HAP-1 (cell line): ENCODE measurements around the gene KIF26B.

ENCODE experiments used
- DNase-seq, 2 experiments: peaks; one replicate each; pipeline ENCODE4 v3.0.0-alpha.2; 2016 to 2020; ENCODE audit warnings: low spot score in 2 of 2
- H3K27me3 ChIP-seq: fragments of 250-450 bp; sonication (Bioruptor Pico); 2 replicates; pipeline ENCODE4 v1.5.1; 2020; ENCODE audit warnings: low read depth, mild to moderate bottlenecking, moderate library complexity
- H3K36me3 ChIP-seq: fragments of 250-450 bp; sonication (Bioruptor Pico); replicated peaks from 2 replicates; pipeline ENCODE4 v1.5.1; 2020; ENCODE audit warnings: mild to moderate bottlenecking
- H3K4me1 ChIP-seq: fragments of 250-450 bp; sonication (Bioruptor Pico); 2 replicates; pipeline ENCODE4 v1.5.1; 2020; ENCODE audit warnings: mild to moderate bottlenecking
- H3K4me3 ChIP-seq: fragments of 250-450 bp; sonication (Bioruptor Pico); 2 replicates; pipeline ENCODE4 v1.5.1; 2020; ENCODE audit warnings: mild to moderate bottlenecking, moderate library complexity
- H3K9me3 ChIP-seq: fragments of 250-450 bp; sonication (Bioruptor Pico); 2 replicates; pipeline ENCODE4 v1.5.1; 2020; ENCODE audit warnings: mild to moderate bottlenecking, moderate library complexity
- in situ Hi-C: fragments of 300-500 bp; cut with MboI; formaldehyde crosslinking; loops from 3 replicates; pipeline ENCODE4 v1.14.3; 2020; ENCODE audit warnings: low sequenced_read_pairs, inconsistent platforms, mixed read lengths

Gene KIF26B

GRCh38 chr1:245542365-245542764, 387.6 kb downstream of the KIF26B start:
- Histone ChIP-seq H3K27me3 (no peaks in the 10 kb centered on the region), H3K36me3 (no peaks in the 10 kb centered on the region), H3K4me1 (no peaks in the 10 kb centered on the region), H3K9me3 (no peaks in the 10 kb centered on the region), H3K4me3 (no peak overlapping the region)
- in situ Hi-C loops: no loop called here
- DNase-seq: no peak

GRCh38 chr1:245544236-245544635, 389.5 kb downstream of the KIF26B start:
- no peak for DNase-seq
- no peaks in the 10 kb centered on the region for H3K27me3 ChIP-seq
- in situ Hi-C loops: no loop called here
- no peaks in the 10 kb centered on the region for H3K9me3 ChIP-seq
- no peak overlapping the region for H3K4me3 ChIP-seq
- H3K4me1 ChIP-seq: no peaks in the 10 kb centered on the region
- no peaks in the 10 kb centered on the region for H3K36me3 ChIP-seq

- Histone ChIP-seq H3K36me3 (no peaks in the 10 kb centered on the region), H3K9me3 (no peaks in the 10 kb centered on the region), H3K27me3 (no peaks in the 10 kb centered on the region), H3K4me1 (no peaks in the 10 kb centered on the region), H3K4me3 (no peak overlapping the region)
- in situ Hi-C loops: no loop called here
- DNase-seq: no peak
Measured at GRCh38 chr1:245546875-245547274, 392.1 kb downstream of the KIF26B start.

- Histone ChIP-seq H3K27me3 (no peaks in the 10 kb centered on the region), H3K4me1 (no peaks in the 10 kb centered on the region), H3K4me3 (no peak overlapping the region), H3K9me3 (no peaks in the 10 kb centered on the region), H3K36me3 (no peaks in the 10 kb centered on the region)
- in situ Hi-C loops: no loop called here
- no peak for DNase-seq
Measured at GRCh38 chr1:245549996-245550719, 395.4 kb downstream of the KIF26B start.

- no peak for DNase-seq
- Histone ChIP-seq H3K4me3 (no peak overlapping the region), H3K36me3 (no peaks in the 10 kb centered on the region), H3K27me3 (no peaks in the 10 kb centered on the region), H3K9me3 (no peaks in the 10 kb centered on the region), H3K4me1 (no peaks in the 10 kb centered on the region)
- in situ Hi-C loops: no loop called here
Measured at GRCh38 chr1:245550720-245551043, 395.9 kb downstream of the KIF26B start.

- no peaks in the 10 kb centered on the region for H3K27me3 ChIP-seq
- in situ Hi-C loops: no loop called here
- H3K4me1 ChIP-seq: no peaks in the 10 kb centered on the region
- no peaks in the 10 kb centered on the region for H3K36me3 ChIP-seq
- DNase-seq: no peak
- no peak overlapping the region for H3K4me3 ChIP-seq
- H3K9me3 ChIP-seq: no peaks in the 10 kb centered on the region
Measured at GRCh38 chr1:245551536-245551935, 396.8 kb downstream of the KIF26B start.

GRCh38 chr1:245552331-245552730, 397.5 kb downstream of the KIF26B start:
- Histone ChIP-seq H3K4me3 (no peak overlapping the region), H3K4me1 (no peaks in the 10 kb centered on the region), H3K27me3 (no peaks in the 10 kb centered on the region), H3K9me3 (no peaks in the 10 kb centered on the region), H3K36me3 (no peaks in the 10 kb centered on the region)
- in situ Hi-C loops: no loop called here
- DNase-seq: no peak

- no peaks in the 10 kb centered on the region for H3K36me3 ChIP-seq
- in situ Hi-C loops: no loop called here
- H3K27me3 ChIP-seq: no peaks in the 10 kb centered on the region
- no peak for DNase-seq
- H3K9me3 ChIP-seq: no peaks in the 10 kb centered on the region
- no peak overlapping the region for H3K4me3 ChIP-seq
- H3K4me1 ChIP-seq: no peaks in the 10 kb centered on the region
Measured at GRCh38 chr1:245556057-245556456, 401.3 kb downstream of the KIF26B start.

GRCh38 chr1:245558069-245558468, 403.3 kb downstream of the KIF26B start:
- Histone ChIP-seq H3K9me3 (no peaks in the 10 kb centered on the region), H3K4me3 (no peak overlapping the region), H3K36me3 (no peaks in the 10 kb centered on the region), H3K4me1 (no peaks in the 10 kb centered on the region), H3K27me3 (no peaks in the 10 kb centered on the region)
- DNase-seq: no peak
- in situ Hi-C loops: no loop called here

- Histone ChIP-seq H3K9me3 (no peaks in the 10 kb centered on the region), H3K4me1 (no peaks in the 10 kb centered on the region), H3K4me3 (no peak overlapping the region), H3K36me3 (no peaks in the 10 kb centered on the region), H3K27me3 (no peaks in the 10 kb centered on the region)
- in situ Hi-C loops: no loop called here
- no peak for DNase-seq
Measured at GRCh38 chr1:245560316-245560859, 405.6 kb downstream of the KIF26B start.

- Histone ChIP-seq H3K9me3 (peaks cover 3% of the 10 kb centered on the region; the same call in 1 of the 2 replicates), H3K36me3 (no peaks in the 10 kb centered on the region), H3K27me3 (no peaks in the 10 kb centered on the region), H3K4me1 (no peaks in the 10 kb centered on the region), H3K4me3 (no peak overlapping the region)
- DNase-seq: no peak
- in situ Hi-C loops: no loop called here
Measured at GRCh38 chr1:245561665-245562234, 407.0 kb downstream of the KIF26B start.

- no peaks in the 10 kb centered on the region for H3K36me3 ChIP-seq
- in situ Hi-C loops: no loop called here
Measured at GRCh38 chr1:245566134-245566533, 411.3 kb downstream of the KIF26B start.

GRCh38 chr1:245566952-245567351, 412.2 kb downstream of the KIF26B start:
- Histone ChIP-seq H3K4me3 (no peak overlapping the region), H3K36me3 (no peaks in the 10 kb centered on the region), H3K4me1 (no peaks in the 10 kb centered on the region), H3K9me3 (peaks cover 3% of the 10 kb centered on the region; the same call in 1 of the 2 replicates), H3K27me3 (no peaks in the 10 kb centered on the region)
- no peak for DNase-seq
- in situ Hi-C loops: no loop called here

More at GRCh38 chr1:245566134-245566533, 411.3 kb downstream of the KIF26B start:
- DNase-seq: no peak
- Histone ChIP-seq H3K4me3 (no peak overlapping the region), H3K27me3 (no peaks in the 10 kb centered on the region), H3K9me3 (peaks cover 3% of the 10 kb centered on the region; the same call in 1 of the 2 replicates), H3K4me1 (no peaks in the 10 kb centered on the region)

GRCh38 chr1:245571815-245572294, 417.1 kb downstream of the KIF26B start:
- Histone ChIP-seq H3K9me3 (no peaks in the 10 kb centered on the region), H3K36me3 (no peaks in the 10 kb centered on the region), H3K4me3 (no peak overlapping the region), H3K4me1 (no peaks in the 10 kb centered on the region), H3K27me3 (no peaks in the 10 kb centered on the region)
- DNase-seq: no peak
- in situ Hi-C loops: no loop called here
